ENCODE data around the gene LIMA1.
"Not testable (repeated sequence)": the region's sequence is repeated elsewhere in the genome, so short reads cannot be mapped to it uniquely, and the experiment has no call there.

Gene LIMA1

GRCh38 chr12:50285253-50285652 lies 1.9 kb upstream of the LIMA1 start:
- DNase-seq (ENCODE audit: low read depth): no peak

- no peak for DNase-seq (ENCODE audit: low read depth)
Measured at GRCh38 chr12:50282721-50283228, 545 bp downstream of the LIMA1 start.

- DNase-seq (ENCODE audit: low read depth): no peak
Measured at GRCh38 chr12:50279501-50279900, 3.8 kb downstream of the LIMA1 start.

GRCh38 chr12:50276912-50277671 lies 6.2 kb downstream of the LIMA1 start:
- DNase-seq (ENCODE audit: low read depth): no peak

- DNase-seq (ENCODE audit: low read depth): no peak
Measured at GRCh38 chr12:50276068-50276467, 7.3 kb downstream of the LIMA1 start.

GRCh38 chr12:50275556-50275955 lies 7.8 kb downstream of the LIMA1 start:
- no peak for DNase-seq (ENCODE audit: low read depth)

- DNase-seq (ENCODE audit: low read depth): not testable (repeated sequence)
Measured at GRCh38 chr12:50275127-50275526, 8.2 kb downstream of the LIMA1 start.

- DNase-seq (ENCODE audit: low read depth): no peak
Measured at GRCh38 chr12:50271724-50272247, 11.5 kb downstream of the LIMA1 start.

GRCh38 chr12:50268482-50268881 lies 14.8 kb downstream of the LIMA1 start:
- no peak for DNase-seq (ENCODE audit: low read depth)

- DNase-seq (ENCODE audit: low read depth): no peak
Measured at GRCh38 chr12:50265770-50266524, 17.4 kb downstream of the LIMA1 start.

GRCh38 chr12:50263832-50264231 lies 19.5 kb downstream of the LIMA1 start:
- DNase-seq (ENCODE audit: low read depth): no peak

- DNase-seq (ENCODE audit: low read depth): no peak
Measured at GRCh38 chr12:50261654-50262053, 21.7 kb downstream of the LIMA1 start.

GRCh38 chr12:50258167-50258551 lies 25.2 kb downstream of the LIMA1 start:
- no peak for DNase-seq (ENCODE audit: low read depth)

GRCh38 chr12:50257236-50258166 lies 25.8 kb downstream of the LIMA1 start:
- DNase-seq (ENCODE audit: low read depth): no peak

- DNase-seq (ENCODE audit: low read depth): no peak
Measured at GRCh38 chr12:50256761-50257160, 26.6 kb downstream of the LIMA1 start.

- no peak for DNase-seq (ENCODE audit: low read depth)
Measured at GRCh38 chr12:50252977-50253602, 30.2 kb downstream of the LIMA1 start.

GRCh38 chr12:50251619-50252252 lies 31.6 kb downstream of the LIMA1 start:
- DNase-seq (ENCODE audit: low read depth): no peak

GRCh38 chr12:50249464-50250182 lies 33.7 kb downstream of the LIMA1 start:
- DNase-seq (ENCODE audit: low read depth): no peak

- no peak for DNase-seq (ENCODE audit: low read depth)
Measured at GRCh38 chr12:50248883-50249282, 34.4 kb downstream of the LIMA1 start.

- no peak for DNase-seq (ENCODE audit: low read depth)
Measured at GRCh38 chr12:50248411-50248810, 34.9 kb downstream of the LIMA1 start.
